Fibroblast of villous mesenchyme (primary cell): Measurements from ENCODE around the gene HABP4. TPM values are rescaled to one million over a fixed set of nuclear protein-coding genes. Genes with fewer than 3 reads are reported as not detected.
A peak's percentile ranks its signal among the peaks of the same experiment; 100 is the strongest.

Experiments
- DNase-seq: peaks from one replicate; pipeline ENCODE4 v3.0.0-alpha.2; 2010; ENCODE audit warnings: low read depth
- H3K4me3 ChIP-seq: 2 replicates; pipeline ENCODE4 v1.5.1; 2011; ENCODE audit warnings: low read depth, mild to moderate bottlenecking, low read length
- total RNA-seq: library from RNA; depleted of rRNA; stranded (reverse); fragments of >200 nt; gene quantifications from 2 replicates; pipeline ENCODE4 v1.2.3, GENCODE V29; 2012
- TF ChIP-seq, protein P1 (sequence below): IDR thresholded peaks from 2 replicates; pipeline ENCODE4 v1.5.1; 2012; ENCODE audit warnings: low read depth, mild to moderate bottlenecking, low read length; ENCODE audit not compliant: insufficient read depth

HABP4 gene, protein sequence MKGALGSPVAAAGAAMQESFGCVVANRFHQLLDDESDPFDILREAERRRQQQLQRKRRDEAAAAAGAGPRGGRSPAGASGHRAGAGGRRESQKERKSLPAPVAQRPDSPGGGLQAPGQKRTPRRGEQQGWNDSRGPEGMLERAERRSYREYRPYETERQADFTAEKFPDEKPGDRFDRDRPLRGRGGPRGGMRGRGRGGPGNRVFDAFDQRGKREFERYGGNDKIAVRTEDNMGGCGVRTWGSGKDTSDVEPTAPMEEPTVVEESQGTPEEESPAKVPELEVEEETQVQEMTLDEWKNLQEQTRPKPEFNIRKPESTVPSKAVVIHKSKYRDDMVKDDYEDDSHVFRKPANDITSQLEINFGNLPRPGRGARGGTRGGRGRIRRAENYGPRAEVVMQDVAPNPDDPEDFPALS
- 9.9 and 10.6 TPM in 2 replicates for total RNA-seq

DNA sequence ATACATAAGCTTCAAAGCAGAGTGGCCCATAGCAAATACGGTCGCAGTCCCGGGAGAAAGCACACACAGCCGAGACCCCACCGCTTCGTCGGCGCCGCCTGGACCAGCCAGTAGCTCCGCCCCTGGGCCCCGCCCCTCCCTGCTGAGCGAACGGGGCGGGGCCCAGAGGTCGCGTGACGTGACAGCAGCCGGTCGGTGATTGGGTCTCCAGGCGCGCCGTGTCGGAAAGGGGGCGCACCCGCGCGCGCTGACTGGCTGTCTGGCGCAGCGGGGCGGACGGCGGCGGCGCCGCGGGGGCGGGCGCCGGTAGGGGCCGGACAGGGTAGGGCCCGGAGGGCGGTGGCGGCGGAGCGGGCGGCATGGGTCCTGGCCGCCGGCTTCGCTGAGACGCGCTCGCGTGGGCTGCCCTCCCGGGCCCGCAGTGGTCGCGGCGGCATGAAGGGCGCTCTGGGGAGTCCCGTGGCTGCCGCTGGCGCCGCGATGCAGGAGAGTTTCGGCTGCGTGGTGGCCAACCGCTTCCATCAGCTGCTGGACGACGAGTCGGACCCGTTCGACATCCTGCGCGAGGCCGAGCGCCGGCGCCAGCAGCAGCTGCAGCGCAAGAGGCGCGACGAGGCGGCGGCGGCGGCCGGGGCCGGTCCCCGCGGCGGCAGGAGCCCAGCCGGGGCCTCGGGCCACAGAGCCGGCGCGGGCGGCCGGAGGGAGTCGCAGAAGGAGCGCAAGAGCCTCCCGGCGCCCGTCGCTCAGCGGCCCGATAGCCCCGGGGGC lies at the start of gene HABP4:
HABP4 (plus strand) TSS at position 325 of the 768 bp plus-strand sequence; CDS start at position 436, 111 bp downstream.
- H3K4me3 ChIP-seq, result peak within 1 kb of the TSS; percentile 75
- peak; percentile 92 for DNase-seq

DNA sequence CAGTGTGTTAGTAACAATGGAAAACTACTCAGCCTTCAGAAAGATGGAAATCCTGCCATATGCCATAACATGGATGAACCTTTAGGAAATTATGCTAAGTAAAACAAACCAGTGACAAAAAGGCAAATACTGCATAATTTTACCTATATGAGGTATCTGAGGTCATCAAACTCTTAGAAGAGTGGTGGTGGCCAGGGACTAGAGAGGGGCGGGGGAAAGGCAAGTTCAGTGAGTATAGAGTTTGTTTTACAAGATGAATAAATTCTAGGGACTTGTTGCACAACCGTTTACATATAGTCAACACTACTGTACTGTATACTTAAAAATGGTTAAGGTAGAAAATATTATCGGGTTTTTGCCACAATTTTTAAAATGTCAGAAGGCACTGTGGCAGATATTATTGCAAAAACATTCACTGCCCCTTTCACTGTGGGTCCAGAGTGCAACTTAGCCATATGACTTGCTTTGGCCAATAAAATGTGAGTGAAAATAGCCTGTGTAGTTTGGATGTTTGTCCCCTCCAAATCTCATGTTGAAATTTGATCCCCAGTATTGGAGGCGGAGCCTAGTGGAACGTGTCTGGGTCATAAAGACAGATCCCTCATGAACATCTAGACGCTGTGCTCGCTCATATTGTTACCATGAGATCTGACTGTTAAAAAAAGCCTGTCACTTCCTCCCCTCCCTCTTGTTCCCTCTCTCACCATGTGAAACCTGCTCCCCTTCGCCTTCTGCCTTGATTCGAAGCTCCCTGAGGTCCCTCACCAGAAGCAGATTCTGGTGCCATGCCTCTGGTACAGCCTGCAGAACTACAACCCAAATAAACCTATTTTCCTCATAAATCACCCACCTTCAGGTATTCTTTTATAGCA lies 41.3 kb upstream of the HABP4 start:
- no peak overlapping the region for H3K4me3 ChIP-seq
- TF ChIP-seq, protein P1, sequence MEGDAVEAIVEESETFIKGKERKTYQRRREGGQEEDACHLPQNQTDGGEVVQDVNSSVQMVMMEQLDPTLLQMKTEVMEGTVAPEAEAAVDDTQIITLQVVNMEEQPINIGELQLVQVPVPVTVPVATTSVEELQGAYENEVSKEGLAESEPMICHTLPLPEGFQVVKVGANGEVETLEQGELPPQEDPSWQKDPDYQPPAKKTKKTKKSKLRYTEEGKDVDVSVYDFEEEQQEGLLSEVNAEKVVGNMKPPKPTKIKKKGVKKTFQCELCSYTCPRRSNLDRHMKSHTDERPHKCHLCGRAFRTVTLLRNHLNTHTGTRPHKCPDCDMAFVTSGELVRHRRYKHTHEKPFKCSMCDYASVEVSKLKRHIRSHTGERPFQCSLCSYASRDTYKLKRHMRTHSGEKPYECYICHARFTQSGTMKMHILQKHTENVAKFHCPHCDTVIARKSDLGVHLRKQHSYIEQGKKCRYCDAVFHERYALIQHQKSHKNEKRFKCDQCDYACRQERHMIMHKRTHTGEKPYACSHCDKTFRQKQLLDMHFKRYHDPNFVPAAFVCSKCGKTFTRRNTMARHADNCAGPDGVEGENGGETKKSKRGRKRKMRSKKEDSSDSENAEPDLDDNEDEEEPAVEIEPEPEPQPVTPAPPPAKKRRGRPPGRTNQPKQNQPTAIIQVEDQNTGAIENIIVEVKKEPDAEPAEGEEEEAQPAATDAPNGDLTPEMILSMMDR, result no peak
- DNase-seq, result no peak

More for the DNA sequence above, at the start of gene HABP4:
- TF ChIP-seq, protein P1, result no peak

DNA sequence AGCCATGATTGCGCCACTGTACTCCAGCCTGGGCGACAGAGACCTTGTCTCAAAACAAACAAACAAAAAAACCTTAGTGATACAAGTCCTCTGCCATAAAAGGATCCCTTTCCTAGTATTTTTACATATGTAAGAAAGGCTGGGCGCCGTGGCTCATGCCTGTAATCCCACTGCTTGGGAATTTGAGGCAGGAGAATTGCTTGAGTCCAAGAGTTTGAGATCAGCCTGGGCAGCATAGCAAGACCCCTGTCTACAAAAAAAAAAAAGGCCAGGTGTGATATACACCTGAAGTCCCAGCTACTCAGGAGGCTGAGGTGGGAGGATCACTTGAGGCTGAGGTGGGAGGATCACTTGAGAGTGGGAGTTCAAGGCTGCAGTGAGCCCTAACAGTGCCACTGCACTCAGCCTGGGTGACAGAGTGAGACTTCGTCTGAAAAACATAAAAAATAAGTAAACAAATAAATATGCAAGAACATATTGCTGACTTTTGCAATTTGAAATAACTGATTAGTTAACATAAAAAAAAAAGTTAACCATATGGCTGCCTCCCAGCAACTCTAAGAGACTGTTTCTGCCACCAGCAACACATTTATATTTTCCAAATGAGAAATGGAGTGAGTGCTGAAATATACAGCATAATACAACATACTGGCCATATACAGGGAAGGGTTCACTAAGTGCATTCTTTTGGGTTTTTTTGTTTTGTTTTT lies 38.7 kb upstream of the HABP4 start:
- no peak for DNase-seq
- TF ChIP-seq, protein P1, result no peak
- H3K4me3 ChIP-seq, result no peak overlapping the region

DNA sequence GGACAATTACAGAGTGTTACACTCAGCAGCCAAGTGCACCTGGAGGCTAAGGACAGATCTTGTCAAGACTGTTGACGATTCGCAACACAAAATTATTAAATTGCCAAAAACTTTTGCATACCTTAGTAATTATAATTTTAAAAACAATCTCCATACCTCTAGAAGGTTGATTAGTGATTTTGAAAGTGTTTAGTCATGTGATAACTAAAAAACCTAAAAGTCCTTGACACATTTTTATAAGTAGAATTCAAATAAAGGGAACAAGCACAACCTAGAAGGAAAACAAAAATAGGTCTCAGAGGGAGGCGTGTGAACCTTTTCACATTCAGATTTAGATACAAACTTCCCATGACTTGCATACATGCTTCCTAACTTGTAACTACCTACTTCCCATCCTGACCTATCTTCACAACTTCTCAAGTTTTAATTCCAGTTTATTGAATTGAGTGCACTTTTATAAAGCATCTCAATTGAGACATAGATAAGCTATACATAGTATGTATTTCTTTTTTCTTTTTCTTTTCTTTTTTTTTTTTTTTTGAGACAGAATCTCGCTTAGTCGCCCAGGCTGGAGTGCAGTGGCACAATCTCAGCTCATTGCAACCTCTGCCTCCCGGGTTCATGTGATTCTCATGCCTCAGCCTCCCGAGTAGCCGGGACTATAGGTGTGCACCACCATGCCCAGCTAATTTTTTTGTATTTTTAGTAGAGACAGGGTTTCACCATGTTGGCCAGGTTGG lies 37.6 kb upstream of the HABP4 start:
- H3K4me3 ChIP-seq, result no peak overlapping the region
- TF ChIP-seq, protein P1, result no peak
- no peak for DNase-seq

DNA sequence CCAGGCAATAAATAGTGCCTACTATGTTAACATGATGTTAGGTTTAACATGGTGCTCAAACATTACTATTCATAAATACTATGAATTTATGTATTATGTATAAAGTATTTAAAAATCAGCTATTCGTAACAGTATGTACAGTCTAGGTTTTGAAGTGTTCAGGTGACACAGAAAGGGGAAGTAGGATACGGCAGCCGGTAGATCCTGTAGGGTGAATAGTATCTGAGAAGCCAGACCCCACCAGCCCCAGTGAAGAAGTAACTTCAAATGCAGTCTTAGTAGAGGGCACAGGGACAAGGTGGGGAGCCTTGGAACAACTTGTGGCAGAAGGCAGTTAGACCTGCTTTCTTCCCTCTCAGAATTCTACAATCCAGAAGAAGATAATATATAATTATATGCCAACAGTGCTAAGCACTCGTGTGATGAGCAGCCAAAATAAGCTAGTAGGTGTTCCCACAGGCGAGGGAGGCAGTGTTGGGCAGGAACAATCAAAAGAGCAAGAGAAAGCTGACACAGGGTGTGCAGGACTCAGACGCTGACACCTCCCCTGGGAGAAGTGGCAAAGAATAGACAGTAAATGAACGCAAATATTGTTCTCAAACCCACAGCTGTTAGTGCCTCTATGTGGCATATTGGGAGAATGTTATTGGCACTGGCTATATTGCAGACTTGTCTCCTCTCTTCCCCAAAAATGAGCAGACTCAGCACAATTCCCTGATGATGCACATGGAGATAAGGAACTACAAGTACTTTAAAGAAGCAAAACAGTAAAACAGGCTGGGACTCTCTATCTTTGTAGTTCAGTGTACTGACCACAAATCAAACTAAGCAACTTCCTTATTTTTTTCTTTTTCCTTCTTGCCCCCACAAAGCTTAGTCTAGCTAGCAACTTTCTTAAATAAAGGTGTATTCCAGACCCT lies 36.4 kb upstream of the HABP4 start:
- TF ChIP-seq, protein P1, result no peak
- no peak overlapping the region for H3K4me3 ChIP-seq
- no peak for DNase-seq
